Neural progenitor cell (in vitro differentiated cells): ENCODE results near the gene CCL15. TPM values are rescaled to one million over a fixed set of nuclear protein-coding genes. Genes with fewer than 3 reads are reported as not detected.

Experiments
- DNase-seq: peaks from one replicate; pipeline ENCODE4 v3.0.0-alpha.2; 2016; ENCODE audit warnings: low spot score
- H2AFZ ChIP-seq: fragments of 200-600 bp; sonication (generic); replicated peaks from 2 replicates; pipeline ENCODE4 v1.6.1; 2016; ENCODE audit warnings: antibody characterized with exemption
- H3F3A ChIP-seq: fragments of 200-600 bp; sonication (generic); 2 replicates; pipeline ENCODE4 v1.6.1; 2016; ENCODE audit warnings: antibody characterized with exemption, low read depth
- H3K27ac ChIP-seq: fragments of 200-600 bp; sonication (generic); 2 replicates; pipeline ENCODE4 v1.5.1; 2016; ENCODE audit warnings: mild to moderate bottlenecking
- H3K27me3 ChIP-seq: fragments of 200-600 bp; sonication (generic); 2 replicates; pipeline ENCODE4 v1.6.1; 2016; ENCODE audit warnings: mild to moderate bottlenecking, moderate library complexity
- H3K36me3 ChIP-seq: fragments of 200-600 bp; sonication (generic); 2 replicates; pipeline ENCODE4 v1.5.1; 2016
- H3K4me1 ChIP-seq: fragments of 200-600 bp; sonication (generic); 2 replicates; pipeline ENCODE4 v1.6.1; 2016; ENCODE audit warnings: mixed run types
- H3K4me2 ChIP-seq: fragments of 200-600 bp; sonication (generic); 2 replicates; pipeline ENCODE4 v1.6.1; 2016
- H3K4me3 ChIP-seq: fragments of 200-600 bp; sonication (generic); 2 replicates; pipeline ENCODE4 v1.5.1; 2016
- H3K79me2 ChIP-seq: fragments of 200-600 bp; sonication (generic); 2 replicates; pipeline ENCODE4 v1.6.1; 2016; ENCODE audit warnings: low read depth
- H3K9ac ChIP-seq: fragments of 200-600 bp; sonication (generic); 2 replicates; pipeline ENCODE4 v1.6.1; 2016
- H3K9me3 ChIP-seq: fragments of 200-600 bp; sonication (generic); 2 replicates; pipeline ENCODE4 v1.5.1; 2016; ENCODE audit warnings: low read depth
- H4K20me1 ChIP-seq: fragments of 200-600 bp; sonication (generic); 2 replicates; pipeline ENCODE4 v1.6.1; 2016; ENCODE audit warnings: low read depth
- H3K27ac Mint-ChIP-seq: 3 replicates; pipeline ENCODE4 v1.8.0; 2021; ENCODE audit warnings: mixed read lengths
- H3K27me3 Mint-ChIP-seq: 2 replicates; pipeline ENCODE4 v1.8.0; 2022; ENCODE audit warnings: low read depth, mild to moderate bottlenecking, inconsistent platforms, moderate library complexity, mixed read lengths; ENCODE audit not compliant: insufficient read depth
- H3K36me3 Mint-ChIP-seq: 3 replicates; pipeline ENCODE4 v1.8.0; 2021; ENCODE audit warnings: mixed read lengths
- H3K4me1 Mint-ChIP-seq: 3 replicates; pipeline ENCODE4 v1.8.0; 2021; ENCODE audit warnings: mixed read lengths
- H3K4me3 Mint-ChIP-seq: 3 replicates; pipeline ENCODE4 v1.8.0; 2021; ENCODE audit warnings: mild to moderate bottlenecking, moderate library complexity, mixed read lengths
- H3K9me3 Mint-ChIP-seq: 3 replicates; pipeline ENCODE4 v1.8.0; 2020; ENCODE audit warnings: mixed read lengths
- CTCF ChIP-seq: fragments of 200-600 bp; sonication (generic); IDR thresholded peaks from 2 replicates; pipeline ENCODE4 v1.5.1; 2017; ENCODE audit warnings: antibody characterized with exemption, mild to moderate bottlenecking
- EZH2 ChIP-seq: fragments of 200-600 bp; sonication (generic); IDR thresholded peaks from 2 replicates; pipeline ENCODE4 v1.6.1; 2017; ENCODE audit warnings: antibody characterized with exemption, mild to moderate bottlenecking, moderate library complexity
- EZH2phosphoT487 ChIP-seq: fragments of 200-600 bp; sonication (generic); IDR thresholded peaks from 2 replicates; pipeline ENCODE4 v1.6.1; 2017; ENCODE audit warnings: antibody characterized with exemption
- total RNA-seq: library from RNA; depleted of rRNA; stranded (reverse); fragments of >200 nt; gene quantifications from 2 replicates; pipeline ENCODE4 v1.2.3, GENCODE V29; 2015; ENCODE audit warnings: low replicate concordance

CCL15 gene
- total RNA-seq, 1 donor from 2014 or later = not detected

GRCh38 chr17:36008998-36009665 is 7.8 kb upstream of the CCL15 start:
- H4K20me1 ChIP-seq = no peaks in the 10 kb centered on the region
- H3K36me3 ChIP-seq = no peaks in the 10 kb centered on the region
- no peaks in the 10 kb centered on the region for H3K36me3 Mint-ChIP-seq
- no peaks in the 10 kb centered on the region for H3F3A ChIP-seq
- H3K27ac ChIP-seq = no peak overlapping the region
- H3K9ac ChIP-seq = no peak overlapping the region
- no peaks in the 10 kb centered on the region for H3K9me3 ChIP-seq
- TF ChIP-seq EZH2phosphoT487 (no peak), EZH2 (no peak), CTCF (peak; percentile 51)
- H3K4me1 Mint-ChIP-seq = no peaks in the 10 kb centered on the region
- H3K79me2 ChIP-seq = no peaks in the 10 kb centered on the region
- DNase-seq = no peak
- H2AFZ ChIP-seq = no peak overlapping the region
- no peaks in the 10 kb centered on the region for H3K4me1 ChIP-seq
- no peak overlapping the region for H3K27ac Mint-ChIP-seq
- no peaks in the 10 kb centered on the region for H3K27me3 ChIP-seq
- H3K4me3 Mint-ChIP-seq = no peak overlapping the region
- peaks cover 14% of the 10 kb centered on the region for H3K9me3 Mint-ChIP-seq
- H3K4me2 ChIP-seq = no peak overlapping the region
- no peaks in the 10 kb centered on the region for H3K27me3 Mint-ChIP-seq
- no peak overlapping the region for H3K4me3 ChIP-seq

- no peak for TF ChIP-seq EZH2phosphoT487
- TF ChIP-seq CTCF = no peak
- no peak for TF ChIP-seq EZH2
- no peaks in the 10 kb centered on the region for H3K79me2 ChIP-seq
- H3K9me3 ChIP-seq = no peaks in the 10 kb centered on the region
- H3K27ac Mint-ChIP-seq = no peak overlapping the region
- H3F3A ChIP-seq = no peaks in the 10 kb centered on the region
- H3K36me3 Mint-ChIP-seq = no peaks in the 10 kb centered on the region
- no peaks in the 10 kb centered on the region for H3K4me1 ChIP-seq
- H3K4me3 Mint-ChIP-seq = no peak overlapping the region
- no peak overlapping the region for H3K4me3 ChIP-seq
- H3K4me1 Mint-ChIP-seq = peaks cover 15% of the 10 kb centered on the region
- no peaks in the 10 kb centered on the region for H3K27me3 ChIP-seq
- no peak for DNase-seq
- H3K27ac ChIP-seq = no peak overlapping the region
- no peak overlapping the region for H3K4me2 ChIP-seq
- peaks cover 3% of the 10 kb centered on the region for H3K27me3 Mint-ChIP-seq
- no peak overlapping the region for H3K9ac ChIP-seq
- peaks cover 3% of the 10 kb centered on the region for H3K9me3 Mint-ChIP-seq
- no peaks in the 10 kb centered on the region for H4K20me1 ChIP-seq
- H3K36me3 ChIP-seq = no peaks in the 10 kb centered on the region
- H2AFZ ChIP-seq = no peak overlapping the region
Measured at GRCh38 chr17:36004594-36005108, 3.3 kb upstream of the CCL15 start.

- H2AFZ ChIP-seq = no peak overlapping the region
- peaks cover 3% of the 10 kb centered on the region for H3K9me3 Mint-ChIP-seq
- no peak overlapping the region for H3K4me3 Mint-ChIP-seq
- H3K36me3 ChIP-seq = no peaks in the 10 kb centered on the region
- H3K9me3 ChIP-seq = no peaks in the 10 kb centered on the region
- no peak for DNase-seq
- no peaks in the 10 kb centered on the region for H4K20me1 ChIP-seq
- H3K4me1 Mint-ChIP-seq = peaks cover 15% of the 10 kb centered on the region
- H3K4me1 ChIP-seq = no peaks in the 10 kb centered on the region
- no peaks in the 10 kb centered on the region for H3K27me3 ChIP-seq
- peaks cover 3% of the 10 kb centered on the region for H3K27me3 Mint-ChIP-seq
- no peak overlapping the region for H3K27ac Mint-ChIP-seq
- no peak overlapping the region for H3K4me2 ChIP-seq
- H3K4me3 ChIP-seq = no peak overlapping the region
- no peaks in the 10 kb centered on the region for H3F3A ChIP-seq
- H3K27ac ChIP-seq = no peak overlapping the region
- no peaks in the 10 kb centered on the region for H3K79me2 ChIP-seq
- no peak overlapping the region for H3K9ac ChIP-seq
- no peak for TF ChIP-seq CTCF
- no peak for TF ChIP-seq EZH2phosphoT487
- no peak for TF ChIP-seq EZH2
- H3K36me3 Mint-ChIP-seq = no peaks in the 10 kb centered on the region
Measured at GRCh38 chr17:36002631-36003030, 1.3 kb upstream of the CCL15 start.
